Measurements from ENCODE around the gene LYZ. TPM values are rescaled to one million over a fixed set of nuclear protein-coding genes. Genes with fewer than 3 reads are reported as not detected.

LYZ gene
- total and polyA plus RNA-seq, 9 of the 15 experiments (the other 6 are each of a cell fraction or from before 2014, with no cell fraction given), result 27.2 to 96.3 (median 42.1) TPM

GRCh38 chr12:69360348-69360672, 12.1 kb downstream of the LYZ start (continued):
- no peak; the same call in 1 of the 2 replicates for TF ChIP-seq ZNF609 (CRISPR knock-in tag; IDR thresholded peaks at IDR 0.05; ENCODE audit: borderline replicate concordance)
- TF ChIP-seq HNRNPLL (IDR thresholded peaks at IDR 0.05; ENCODE audit: low read depth, low read length, poor library complexity, severe bottlenecking), result no peak
- peak; percentile 8; the same call in 1 of the 2 replicates for TF ChIP-seq POLR2H (tag; IDR thresholded peaks at IDR 0.05; ENCODE audit: low read depth)
- no peak for TF ChIP-seq SNIP1 (IDR thresholded peaks at IDR 0.05; ENCODE audit: low read depth)
- peak; percentile 48; the same call in 1 of the 2 replicates for TF ChIP-seq TAF7 (tag; IDR thresholded peaks at IDR 0.05)
- no peak for TF ChIP-seq TAF1 (IDR thresholded peaks at IDR 0.05; ENCODE audit: control insufficient read depth, extremely low read depth, insufficient read depth, low read length, severe bottlenecking)
- no peak for TF ChIP-seq ZNF280B (CRISPR knock-in tag; IDR thresholded peaks at IDR 0.05)
- no peak for TF ChIP-seq NEUROD1 (IDR thresholded peaks at IDR 0.05; ENCODE audit: borderline replicate concordance, low read depth, low read length, partially characterized antibody)
- no peak for TF ChIP-seq RNF2 (IDR thresholded peaks at IDR 0.05)
- no peak for TF ChIP-seq HSF4 (CRISPR knock-in tag; IDR thresholded peaks at IDR 0.05; ENCODE audit: borderline replicate concordance)
- TF ChIP-seq XRCC3 (IDR thresholded peaks at IDR 0.05), result no peak
- no peak for TF ChIP-seq NR2C1 (IDR thresholded peaks at IDR 0.05)
- no peak for TF ChIP-seq NR2C1 (tag; IDR thresholded peaks at IDR 0.05)
- TF ChIP-seq POLR2A (conservative IDR thresholded peaks at IDR 0.05), result no peak
- no peak for TF ChIP-seq PREB (CRISPR knock-in tag; IDR thresholded peaks at IDR 0.05)
- TF ChIP-seq SMARCB1 (IDR thresholded peaks at IDR 0.05; ENCODE audit: insufficient read length, low read depth), result no peak
- TF ChIP-seq ATF1 (CRISPR knock-in tag; IDR thresholded peaks at IDR 0.05), result no peak
- peak; percentile 79 for TF ChIP-seq ATF1 (tag; IDR thresholded peaks at IDR 0.05)
- TF ChIP-seq KAT7 (CRISPR knock-in tag; IDR thresholded peaks at IDR 0.05; ENCODE audit: borderline replicate concordance), result 0 out of 2 replicates have a peak, but pooled peaks have one; percentile 59
- no peak for TF ChIP-seq IFI16 (CRISPR knock-in tag; IDR thresholded peaks at IDR 0.05)
- TF ChIP-seq KLF1 (tag; IDR thresholded peaks at IDR 0.05), result no peak
- no peak for TF ChIP-seq TOE1 (IDR thresholded peaks at IDR 0.05; ENCODE audit: borderline replicate concordance)
- TF ChIP-seq TOE1 (CRISPR knock-in tag; IDR thresholded peaks at IDR 0.05; ENCODE audit: borderline replicate concordance, low read depth), result no peak
- TF ChIP-seq MAZ (CRISPR knock-in tag; conservative IDR thresholded peaks at IDR 0.05 in 1 of 2, IDR thresholded peaks at IDR 0.05 in 1 of 2), result no peak
- TF ChIP-seq MEF2D (tag; conservative IDR thresholded peaks at IDR 0.05; ENCODE audit: low read depth), result no peak
